Skeletal muscle satellite cell (primary cell): ENCODE results near the gene TRIM43B. TPM values are rescaled to one million over a fixed set of nuclear protein-coding genes. Genes with fewer than 3 reads are reported as not detected.
"Not testable (repeated sequence)": the region's sequence is repeated elsewhere in the genome, so short reads cannot be mapped to it uniquely, and the experiment has no call there.

Source experiments
- H3K27me3 ChIP-seq: 2 replicates; pipeline ENCODE4 v1.7.0; 2013; ENCODE audit warnings: low read length; ENCODE audit not compliant: control insufficient read depth, insufficient read depth
- H3K36me3 ChIP-seq: 2 replicates; pipeline ENCODE4 v1.7.0; 2013; ENCODE audit warnings: mild to moderate bottlenecking, control low read depth, low read length; ENCODE audit not compliant: insufficient read depth
- H3K4me1 ChIP-seq: 2 replicates; pipeline ENCODE4 v1.7.0; 2013; ENCODE audit warnings: low read length; ENCODE audit not compliant: control insufficient read depth, insufficient read depth
- H3K4me2 ChIP-seq: 2 replicates; pipeline ENCODE4 v1.7.0; 2013; ENCODE audit warnings: mild to moderate bottlenecking, low read length
- H3K4me3 ChIP-seq: 2 replicates; pipeline ENCODE4 v1.7.0; 2013; ENCODE audit warnings: low read length
- H3K9ac ChIP-seq: 2 replicates; pipeline ENCODE4 v1.7.0; 2013; ENCODE audit warnings: mild to moderate bottlenecking, low read depth, low read length, moderate library complexity
- H3K9me3 ChIP-seq: replicated peaks from 2 replicates; pipeline ENCODE4 v1.7.0; 2013; ENCODE audit warnings: mild to moderate bottlenecking, control low read depth, low read length
- total RNA-seq: library from RNA; depleted of rRNA; stranded (reverse); fragments of >200 nt; gene quantifications from 2 replicates; pipeline ENCODE4 v1.2.3, GENCODE V29; 2012; rRNA removed

Gene TRIM43B
- total RNA-seq: not detected in 2 replicates

GRCh38 chr2:95484654-95485053 lies at the start of gene TRIM43B:
TSS of gene TRIM43B (minus strand) at chr2:95484754. CDS start at chr2:95482714, 2,040 bp downstream.
- H3K9ac ChIP-seq, H3K4me3 ChIP-seq, H3K36me3 ChIP-seq, H3K4me1 ChIP-seq, H3K9me3 ChIP-seq, H3K27me3 ChIP-seq, H3K4me2 ChIP-seq: not testable (repeated sequence)

GRCh38 chr2:95531254-95531771 lies 46.8 kb upstream of the TRIM43B start:
- H3K4me2 ChIP-seq: no peak overlapping the region
- H3K36me3 ChIP-seq: peaks cover 31% of the 10 kb centered on the region
- peaks cover 14% of the 10 kb centered on the region for H3K4me1 ChIP-seq
- H3K4me3 ChIP-seq: no peak overlapping the region
- no peaks in the 10 kb centered on the region for H3K9me3 ChIP-seq
- no peak overlapping the region for H3K9ac ChIP-seq
- H3K27me3 ChIP-seq: no peaks in the 10 kb centered on the region

- Histone ChIP-seq H3K4me2 (no peak overlapping the region), H3K9me3 (no peaks in the 10 kb centered on the region), H3K4me1 (peaks cover 19% of the 10 kb centered on the region), H3K27me3 (no peaks in the 10 kb centered on the region), H3K4me3 (no peak overlapping the region), H3K36me3 (peaks cover 31% of the 10 kb centered on the region), H3K9ac (no peak overlapping the region)
Observed at GRCh38 chr2:95530734-95531133, 46.2 kb upstream of the TRIM43B start.

- Histone ChIP-seq H3K9me3 (no peaks in the 10 kb centered on the region), H3K4me3 (peak overlapping the region; percentile 86), H3K4me2 (peak overlapping the region; percentile 91), H3K36me3 (peaks cover 27% of the 10 kb centered on the region), H3K27me3 (no peaks in the 10 kb centered on the region), H3K9ac (peak overlapping the region; percentile 87), H3K4me1 (peaks cover 25% of the 10 kb centered on the region)
Observed at GRCh38 chr2:95526360-95527341, 42.1 kb upstream of the TRIM43B start.

DNA sequence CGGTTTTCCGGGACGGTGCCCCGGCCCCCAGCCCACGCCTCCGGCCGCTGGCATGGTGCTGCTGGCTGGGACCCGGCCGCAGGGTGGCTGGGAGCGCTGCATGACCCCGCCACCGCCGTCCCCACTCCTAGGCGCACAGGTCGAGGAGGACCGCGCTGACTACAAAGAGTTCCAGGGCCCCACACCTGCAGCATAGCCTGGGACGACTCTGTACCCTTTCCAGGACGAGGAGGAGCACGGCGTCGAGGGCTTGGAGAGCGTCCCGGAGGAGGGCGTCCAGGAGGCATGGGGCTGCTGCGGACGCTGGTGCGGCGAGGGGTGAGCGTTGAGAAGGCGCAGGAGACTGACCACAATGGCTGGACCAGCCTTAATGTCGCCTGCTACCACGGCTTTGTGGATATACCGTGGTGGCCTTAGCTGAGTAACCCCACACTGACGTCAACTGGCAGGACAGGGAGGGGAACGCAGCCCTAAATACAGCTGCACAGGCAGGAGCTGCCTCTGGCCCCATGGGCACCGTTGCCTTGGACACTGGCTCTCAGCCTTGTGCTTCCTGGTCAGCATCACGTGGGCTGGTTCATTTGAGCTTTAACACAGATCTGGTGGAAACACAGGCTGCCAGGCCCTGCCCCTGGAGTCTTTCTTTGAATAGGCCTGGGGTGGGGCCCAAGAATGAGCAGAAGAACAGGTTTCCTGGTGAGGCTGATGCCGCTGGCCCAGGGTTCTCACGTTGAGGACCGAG lies 40.9 kb upstream of the TRIM43B start:
- Histone ChIP-seq H3K4me2 (peak overlapping the region; percentile 91), H3K4me3 (peak overlapping the region; percentile 86), H3K4me1 (peaks cover 20% of the 10 kb centered on the region), H3K9ac (peak overlapping the region; percentile 87), H3K27me3 (no peaks in the 10 kb centered on the region), H3K36me3 (peaks cover 15% of the 10 kb centered on the region), H3K9me3 (no peaks in the 10 kb centered on the region)

DNA sequence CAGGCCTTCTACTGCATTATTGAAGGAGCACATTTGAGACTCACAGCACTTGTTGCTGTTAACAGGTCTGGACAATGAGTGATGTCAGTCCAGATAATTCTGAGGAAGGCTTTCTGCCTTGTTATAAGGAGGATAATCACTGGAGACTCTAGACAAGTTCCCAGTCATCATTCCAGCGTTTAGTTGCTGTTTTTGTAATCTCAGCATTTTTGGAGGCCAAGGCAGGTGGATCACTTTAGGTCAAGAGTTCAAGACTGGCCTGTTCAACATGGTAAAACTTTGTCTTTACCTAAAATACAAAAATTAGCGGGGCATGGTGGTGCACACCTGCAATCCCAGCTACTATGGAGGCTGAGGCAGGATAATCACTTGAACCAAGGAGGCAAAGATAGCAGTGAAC lies 39.6 kb upstream of the TRIM43B start:
- no peaks in the 10 kb centered on the region for H3K9me3 ChIP-seq
- H3K4me3 ChIP-seq: no peak overlapping the region

GRCh38 chr2:95514718-95515117 lies 30.2 kb upstream of the TRIM43B start:
- Histone ChIP-seq H3K36me3 (no peaks in the 10 kb centered on the region), H3K27me3 (no peaks in the 10 kb centered on the region), H3K4me2 (no peak overlapping the region), H3K4me3 (no peak overlapping the region), H3K4me1 (no peaks in the 10 kb centered on the region), H3K9ac (no peak overlapping the region), H3K9me3 (no peaks in the 10 kb centered on the region)

More for the DNA sequence above, 39.6 kb upstream of the TRIM43B start:
- peaks cover 3% of the 10 kb centered on the region for H3K36me3 ChIP-seq
- peaks cover 20% of the 10 kb centered on the region for H3K4me1 ChIP-seq
- H3K4me2 ChIP-seq: no peak overlapping the region
- no peak overlapping the region for H3K9ac ChIP-seq
- H3K27me3 ChIP-seq: no peaks in the 10 kb centered on the region

DNA sequence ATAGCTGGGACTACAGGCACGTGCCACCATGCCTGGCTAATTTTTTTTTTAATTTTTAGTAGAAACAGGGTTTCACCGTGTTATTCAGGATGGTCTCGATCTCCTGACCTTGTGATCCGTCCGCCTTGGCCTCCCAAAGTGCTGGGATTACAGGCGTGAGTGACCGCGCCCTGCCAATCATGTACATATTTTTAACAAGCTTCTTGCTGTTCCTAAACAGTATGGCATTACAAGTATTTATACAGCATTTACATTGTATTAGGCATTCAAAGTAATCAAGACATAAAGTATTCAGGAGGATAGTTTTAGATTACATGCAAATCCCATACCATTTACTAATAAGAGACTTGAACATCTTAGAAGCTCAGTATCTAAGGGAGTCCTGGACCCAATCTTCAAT lies 29.7 kb upstream of the TRIM43B start:
- H3K9me3 ChIP-seq, H3K4me3 ChIP-seq, H3K27me3 ChIP-seq, H3K36me3 ChIP-seq, H3K9ac ChIP-seq, H3K4me1 ChIP-seq, H3K4me2 ChIP-seq: not testable (repeated sequence)

DNA sequence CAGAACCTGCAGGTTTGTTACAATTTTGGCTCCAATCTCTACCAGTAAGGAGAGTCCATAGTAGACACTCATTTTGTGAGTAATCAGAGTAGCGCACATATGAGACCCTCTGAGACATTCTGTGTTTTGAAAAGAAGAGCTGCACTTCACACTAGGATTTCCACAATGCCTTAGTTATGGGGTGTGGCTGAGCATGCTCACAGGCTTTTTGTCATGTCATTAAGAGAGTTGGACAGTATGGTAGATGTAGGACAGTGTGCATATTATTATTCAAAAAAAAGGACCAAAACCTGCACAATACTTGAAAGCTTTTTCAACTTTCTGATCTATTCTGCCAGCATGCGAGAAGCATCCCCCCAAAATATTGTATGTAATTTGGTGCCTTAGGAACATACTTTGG lies 24.9 kb upstream of the TRIM43B start:
- Histone ChIP-seq H3K4me3 (no peak overlapping the region), H3K27me3 (no peaks in the 10 kb centered on the region), H3K9me3 (no peaks in the 10 kb centered on the region), H3K9ac (no peak overlapping the region), H3K4me2 (no peak overlapping the region), H3K4me1 (no peaks in the 10 kb centered on the region), H3K36me3 (no peaks in the 10 kb centered on the region)

GRCh38 chr2:95505222-95505621 lies 20.7 kb upstream of the TRIM43B start:
- H3K4me3 ChIP-seq: no peak overlapping the region
- H3K27me3 ChIP-seq: no peaks in the 10 kb centered on the region
- H3K9ac ChIP-seq: no peak overlapping the region
- H3K4me2 ChIP-seq: no peak overlapping the region
- no peaks in the 10 kb centered on the region for H3K36me3 ChIP-seq
- no peaks in the 10 kb centered on the region for H3K4me1 ChIP-seq
- no peaks in the 10 kb centered on the region for H3K9me3 ChIP-seq

- H3K4me2 ChIP-seq: no peak overlapping the region
- H3K9ac ChIP-seq: no peak overlapping the region
- no peaks in the 10 kb centered on the region for H3K36me3 ChIP-seq
- H3K4me1 ChIP-seq: no peaks in the 10 kb centered on the region
- H3K4me3 ChIP-seq: no peak overlapping the region
- no peaks in the 10 kb centered on the region for H3K27me3 ChIP-seq
- H3K9me3 ChIP-seq: no peaks in the 10 kb centered on the region
Observed at GRCh38 chr2:95500854-95501253, 16.3 kb upstream of the TRIM43B start.
